RCC 7860 (cell line): Measurements from ENCODE around the gene AURKB.
"Not testable (repeated sequence)": the region's sequence is repeated elsewhere in the genome, so short reads cannot be mapped to it uniquely, and the experiment has no call there.

Experiments
- DNase-seq: peaks from one replicate; pipeline ENCODE4 v3.0.0-alpha.2; 2015; ENCODE audit warnings: low spot score
- FAIRE-seq: peaks from 2 replicates; lab custom pipeline; 2012; peaks lifted over from hg19 to GRCh38; lab: Jason Lieb, UNC

AURKB gene

GRCh38 chr17:8225813-8226535, 15.6 kb upstream of the AURKB start:
- peak; percentile 85 for DNase-seq
- no peak for FAIRE-seq

DNA sequence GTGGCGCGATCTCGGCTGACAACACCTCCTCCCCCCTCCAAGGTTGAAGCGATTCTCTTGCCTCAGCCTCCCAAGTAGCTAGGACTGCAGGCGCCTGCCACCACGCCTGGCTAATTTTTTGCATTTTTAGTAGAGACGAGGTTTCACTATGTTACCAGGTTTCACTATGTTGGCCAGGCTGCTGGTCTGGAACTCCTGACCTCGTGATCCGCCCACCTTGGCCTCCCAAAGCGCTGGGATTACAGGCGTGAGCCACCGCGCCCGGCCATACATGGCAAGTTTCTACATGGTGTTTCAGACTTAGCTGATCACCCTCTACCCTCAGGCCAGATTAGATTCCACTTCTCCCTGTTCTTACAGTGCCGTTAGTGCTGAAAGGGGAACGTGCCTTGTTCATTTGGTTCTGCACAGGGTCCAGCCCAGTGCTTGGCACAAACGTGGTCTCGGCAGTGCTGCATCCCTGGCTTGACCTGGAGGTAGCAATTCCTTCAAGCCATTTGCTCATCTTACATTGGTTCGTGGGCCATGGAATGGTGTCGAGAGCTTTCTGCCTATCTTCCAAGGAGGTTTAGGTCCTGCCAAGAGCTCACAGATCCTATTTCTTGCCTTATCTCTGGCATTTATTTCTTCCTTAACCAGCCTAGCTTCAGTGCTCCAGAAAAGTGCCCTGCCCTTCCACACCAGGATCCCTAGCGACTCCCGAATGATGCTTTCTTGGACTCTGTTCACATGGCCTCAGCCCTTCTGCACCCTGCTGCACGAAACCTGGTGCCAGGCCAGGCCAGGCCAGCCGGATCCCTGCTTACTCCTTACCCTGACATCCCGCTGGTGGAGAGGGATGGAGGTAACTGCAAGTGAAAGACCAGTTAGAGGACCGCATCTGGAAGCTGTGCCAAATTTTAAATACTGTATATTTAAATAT, 14.8 kb upstream of the AURKB start:
- no peak for FAIRE-seq
- no peak for DNase-seq

- no peak for FAIRE-seq
- no peak for DNase-seq
These were observed 13.2 kb upstream of the AURKB start for GRCh38 chr17:8223356-8224126.

- DNase-seq (peak; percentile 97), FAIRE-seq (peak; percentile 48)
These were observed 12.4 kb upstream of the AURKB start for GRCh38 chr17:8222630-8223355.

GRCh38 chr17:8222380-8222629, 11.9 kb upstream of the AURKB start:
- FAIRE-seq (no peak), DNase-seq (no peak)

DNA sequence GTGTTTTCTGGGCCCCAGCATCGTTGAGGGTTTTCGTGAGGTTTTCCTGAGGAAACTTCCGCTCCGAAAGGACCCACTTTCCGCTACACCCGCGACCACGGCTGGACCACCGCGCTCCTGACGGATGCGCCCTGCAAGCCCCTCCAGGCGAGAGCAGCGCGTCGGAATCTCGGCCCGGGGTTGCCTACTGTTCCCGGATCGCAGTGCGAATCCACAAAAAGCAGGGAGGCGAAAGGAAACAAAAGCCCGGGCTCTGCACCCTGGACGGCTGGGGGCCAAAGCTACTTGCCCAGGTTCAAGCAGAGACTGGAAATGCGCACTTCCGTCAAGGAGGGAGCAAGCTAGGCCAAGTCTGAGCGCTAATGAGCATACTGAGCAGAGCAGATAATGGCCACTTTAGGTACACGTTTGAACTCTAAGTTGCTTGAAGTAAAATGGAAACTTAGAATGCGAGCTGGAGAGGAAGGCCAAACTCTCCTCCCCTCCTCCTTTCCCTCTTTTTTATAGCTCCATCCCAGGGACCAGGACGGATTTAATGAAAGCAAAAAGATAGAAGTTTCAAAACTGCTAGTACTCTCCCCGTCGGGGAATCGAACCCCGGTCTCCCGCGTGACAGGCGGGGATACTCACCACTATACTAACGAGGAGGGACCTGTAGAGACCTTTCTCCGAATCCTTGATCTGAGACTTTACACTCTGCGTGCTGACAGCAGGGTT, 11.4 kb upstream of the AURKB start:
- no peak for FAIRE-seq
- peak; percentile 82 for DNase-seq

DNA sequence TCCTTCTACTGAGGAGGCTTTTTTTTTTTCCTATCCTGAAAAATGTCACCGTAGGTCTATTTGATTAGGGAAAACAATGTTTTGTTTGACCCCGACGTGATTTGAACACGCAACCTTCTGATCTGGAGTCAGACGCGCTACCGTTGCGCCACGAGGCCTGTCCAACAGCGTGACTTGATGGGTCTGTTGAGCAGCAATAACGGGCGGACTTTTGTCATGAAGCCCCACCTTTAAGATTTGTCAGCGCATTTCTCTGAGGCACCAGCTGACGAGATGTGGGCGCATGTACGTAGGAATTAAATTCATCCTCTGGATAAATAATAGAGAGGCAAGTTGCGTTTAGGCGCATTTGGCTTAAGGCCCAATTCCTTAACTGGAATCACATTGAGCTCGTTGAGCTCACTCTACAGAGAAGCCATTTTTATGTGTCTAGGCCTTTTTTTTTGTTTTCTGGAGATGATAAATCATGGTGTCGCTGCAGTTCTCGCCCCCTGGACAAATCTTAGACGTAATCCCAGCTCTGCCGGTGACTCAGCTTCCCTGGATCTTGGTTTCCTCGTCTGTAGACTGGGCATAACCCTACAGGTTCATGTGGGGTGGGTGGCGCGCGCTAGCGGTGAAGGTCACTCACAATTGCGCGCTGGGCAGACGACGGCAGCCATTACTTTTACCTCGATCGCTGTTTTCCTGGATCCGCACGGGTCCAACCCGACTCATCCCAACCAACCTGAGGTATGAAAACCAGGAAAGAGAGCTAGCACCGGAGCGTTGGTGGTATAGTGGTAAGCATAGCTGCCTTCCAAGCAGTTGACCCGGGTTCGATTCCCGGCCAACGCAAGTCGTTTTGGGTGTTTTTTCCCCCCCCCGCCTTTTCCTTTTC, 10.6 kb upstream of the AURKB start:
- FAIRE-seq (no peak), DNase-seq (peak; percentile 91)

DNA sequence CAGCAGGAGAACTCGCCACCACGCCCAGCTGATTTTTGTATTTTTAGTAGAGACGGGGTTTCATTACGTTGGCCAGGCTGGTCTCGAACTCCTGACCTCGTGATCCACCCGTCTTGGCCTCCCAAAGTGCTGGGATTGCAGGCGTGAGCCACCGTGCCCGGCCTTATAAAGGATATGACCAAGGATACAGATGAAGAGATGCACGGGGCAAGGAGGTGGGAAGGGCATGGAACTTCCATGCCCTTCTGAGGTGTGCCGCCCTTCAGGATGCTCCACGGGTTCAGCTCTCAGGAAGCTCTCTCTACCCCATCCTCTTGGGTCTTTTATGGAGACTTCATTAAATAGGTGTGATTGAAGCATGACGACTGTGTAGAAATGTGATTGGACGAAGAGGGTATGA, 3.6 kb upstream of the AURKB start:
- FAIRE-seq, DNase-seq: not testable (repeated sequence)

GRCh38 chr17:8212312-8213180, 2.2 kb upstream of the AURKB start:
- DNase-seq = no peak
- FAIRE-seq = no peak

DNA sequence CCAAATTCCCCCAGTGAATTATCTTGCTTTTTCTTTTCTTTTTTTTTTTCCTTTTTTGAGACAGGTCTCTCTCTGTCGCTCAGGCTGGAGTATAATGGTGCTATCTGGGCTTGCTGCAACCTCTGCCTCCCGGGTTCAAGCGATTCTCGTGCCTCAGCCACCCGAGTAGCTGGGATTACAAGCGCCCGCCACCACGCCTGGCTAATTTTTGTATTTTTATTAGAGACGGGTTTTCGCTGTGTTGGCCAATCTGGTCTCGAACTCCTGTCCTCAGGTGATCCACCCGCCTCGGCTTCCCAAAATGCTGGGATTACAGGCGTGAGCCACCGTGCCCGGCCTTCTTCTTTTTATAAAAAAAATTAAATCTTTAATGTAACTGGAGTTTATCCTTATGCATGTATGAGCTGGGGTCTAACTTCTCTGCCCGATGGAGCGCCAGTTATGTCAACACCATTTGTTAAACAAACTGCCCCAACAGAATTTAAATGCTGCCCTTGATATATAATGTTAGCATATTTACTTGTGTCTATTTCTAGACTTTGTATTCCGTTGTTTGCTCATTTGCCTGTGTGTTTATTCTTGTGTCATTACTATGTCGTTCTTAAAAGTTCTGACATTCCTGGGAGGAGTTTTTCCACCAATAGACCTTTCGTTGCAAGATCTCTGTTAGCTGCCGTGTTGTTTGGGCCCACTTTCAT, 535 bp upstream of the AURKB start:
- FAIRE-seq = no peak
- DNase-seq = no peak

- DNase-seq (no peak), FAIRE-seq (no peak)
These were observed 3.8 kb downstream of the AURKB start for GRCh38 chr17:8206536-8206935.

- FAIRE-seq (no peak), DNase-seq (no peak)
These were observed 5.4 kb downstream of the AURKB start for GRCh38 chr17:8204761-8205555.

- DNase-seq (peak; percentile 64), FAIRE-seq (no peak)
These were observed 18.1 kb downstream of the AURKB start for GRCh38 chr17:8192070-8192815.

- no peak for FAIRE-seq
- DNase-seq = no peak
These were observed 19.9 kb downstream of the AURKB start for GRCh38 chr17:8190506-8190905.

- peak; percentile 79 for FAIRE-seq
These were observed 20.5 kb downstream of the AURKB start, which contains the start of gene BORCS6 for GRCh38 chr17:8189711-8190477. BORCS6 (minus strand) TSS chr17:8190180; CDS start chr17:8190140, 40 bp downstream.

More at GRCh38 chr17:8189711-8190477, 20.5 kb downstream of the AURKB start, which contains the start of gene BORCS6:
- peak; percentile 97 for DNase-seq
